Measurements from ENCODE around the gene CCN5.
"Not testable (repeated sequence)": the region's sequence is repeated elsewhere in the genome, so short reads cannot be mapped to it uniquely, and the experiment has no call there.

Gene CCN5

GRCh38 chr20:44695295-44695673, 19.9 kb upstream of the CCN5 start:
- DNase-seq, result no peak

DNA sequence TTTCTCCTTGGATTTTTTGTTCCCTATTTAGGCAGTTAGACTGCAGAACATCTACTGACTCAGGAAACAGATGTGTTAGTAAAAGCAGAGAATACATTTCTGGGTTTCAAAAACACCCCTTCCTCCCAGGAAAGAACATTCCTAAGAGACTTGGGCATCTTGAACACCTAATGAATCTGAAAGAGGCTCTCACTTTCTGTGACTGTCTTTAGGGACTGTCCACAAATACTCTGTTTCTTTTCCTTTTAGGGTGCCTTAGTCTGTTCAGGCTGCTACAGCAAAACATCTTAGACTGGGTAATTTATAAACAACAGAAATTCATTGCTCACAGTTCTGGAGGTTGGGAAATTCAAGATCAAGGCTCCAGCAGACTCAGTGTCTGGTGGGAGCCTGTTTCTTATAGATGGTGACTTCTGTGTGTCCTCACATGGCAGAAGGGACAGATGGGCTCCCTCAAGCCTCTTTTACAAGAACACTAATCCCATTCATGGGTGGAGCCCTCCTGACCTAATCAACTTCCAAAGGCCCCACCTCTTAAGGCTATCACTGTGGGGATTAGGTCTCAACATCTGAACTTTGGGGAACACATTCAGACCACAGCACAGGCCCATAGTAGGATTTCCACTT, 19.4 kb upstream of the CCN5 start:
- no peak for DNase-seq

GRCh38 chr20:44696315-44696714, 18.9 kb upstream of the CCN5 start:
- DNase-seq, result no peak

DNA sequence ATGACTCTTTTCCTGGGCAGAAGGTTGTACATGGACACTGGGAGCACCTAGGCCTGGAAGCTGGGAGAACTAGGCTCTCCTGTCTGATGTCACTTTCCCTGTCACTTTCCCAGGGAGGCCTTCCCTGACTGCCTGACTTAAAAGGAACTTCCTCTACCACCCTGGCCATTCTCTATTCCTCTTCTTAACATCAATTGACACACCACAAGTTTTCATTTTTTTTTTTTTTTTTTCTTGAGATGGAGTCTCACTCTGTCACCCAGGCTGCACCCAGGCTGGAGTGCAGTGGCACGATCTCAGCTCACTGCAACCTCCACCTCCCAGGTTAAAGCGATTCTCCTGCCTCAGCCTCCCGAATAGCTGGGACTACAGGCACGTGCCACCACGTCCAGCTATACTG, 18.1 kb upstream of the CCN5 start:
- not testable (repeated sequence) for DNase-seq

DNA sequence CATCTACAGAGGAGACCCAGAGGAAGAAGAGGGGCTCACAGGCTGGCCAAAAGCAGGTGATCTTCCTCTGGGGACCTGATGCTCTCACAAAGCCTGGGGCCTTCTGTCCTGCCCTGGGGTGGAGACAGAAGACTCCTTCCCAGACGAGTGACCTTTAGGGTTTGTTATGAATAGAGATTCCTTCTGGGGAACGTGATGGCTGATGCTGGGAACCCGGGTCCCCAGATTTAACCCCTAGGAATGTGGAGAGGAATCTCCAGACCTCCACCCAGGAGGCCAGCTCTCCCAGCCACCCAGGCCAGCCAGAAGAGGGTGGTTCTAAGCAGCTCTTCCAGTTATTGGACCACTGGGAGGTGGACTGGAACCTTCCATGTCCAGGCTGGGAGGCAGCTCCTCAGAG, 16.8 kb upstream of the CCN5 start:
- no peak for DNase-seq

- DNase-seq, result no peak
These were observed 14.9 kb upstream of the CCN5 start for GRCh38 chr20:44700306-44700705.

GRCh38 chr20:44701118-44701857, 13.9 kb upstream of the CCN5 start:
- no peak for DNase-seq

- no peak for DNase-seq
These were observed 13.3 kb upstream of the CCN5 start for GRCh38 chr20:44701858-44702256.

GRCh38 chr20:44702776-44703175, 12.4 kb upstream of the CCN5 start:
- peak; percentile 22 for DNase-seq

- DNase-seq, result no peak
These were observed 11.8 kb upstream of the CCN5 start for GRCh38 chr20:44703183-44703925.

DNA sequence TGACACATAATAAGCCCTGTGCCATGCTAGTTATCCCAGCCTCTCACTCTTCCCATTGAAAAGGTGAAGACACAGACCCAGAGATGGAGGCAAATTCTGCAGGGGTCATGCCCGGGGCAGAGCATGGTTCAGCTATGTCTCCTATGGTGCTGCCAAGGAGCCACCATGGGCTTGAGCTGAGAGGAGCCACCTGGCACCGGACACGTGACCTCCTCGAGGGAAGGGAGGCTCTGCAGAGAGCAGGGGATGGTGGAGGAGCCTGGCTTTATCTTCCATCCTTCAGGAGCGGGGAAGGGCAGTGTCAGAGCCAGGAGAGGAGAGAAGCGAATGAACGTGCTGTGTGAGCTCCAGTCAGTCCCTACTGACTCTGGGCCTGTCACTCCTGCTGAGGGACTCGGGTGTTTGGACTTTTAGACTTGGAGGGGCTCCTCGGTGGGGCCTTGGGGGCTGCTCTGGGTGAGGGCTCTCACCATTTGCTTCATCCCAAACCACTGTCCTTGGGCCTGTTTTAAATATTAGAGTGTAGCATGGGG, 11.1 kb upstream of the CCN5 start:
- DNase-seq, result no peak

DNA sequence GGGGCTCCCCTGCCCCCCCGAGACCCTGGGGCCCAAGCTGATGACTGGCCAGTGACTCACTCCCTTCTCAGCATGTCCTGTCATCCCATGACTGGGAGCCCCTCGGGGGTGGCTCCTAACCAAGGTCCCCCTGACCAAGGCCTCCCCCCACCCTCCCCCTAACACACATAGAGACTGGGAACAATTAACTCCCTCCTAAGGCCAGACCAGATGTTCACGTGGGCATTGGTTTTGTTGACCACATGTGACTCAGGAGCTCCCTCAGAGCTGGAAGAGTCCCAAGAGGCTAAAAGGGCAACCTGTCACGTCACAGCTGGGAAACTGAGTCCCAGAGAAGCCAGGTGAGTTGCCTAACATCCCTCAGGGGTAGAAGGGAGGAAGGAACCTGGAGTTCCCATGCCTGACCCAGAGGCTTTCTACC, 10.6 kb upstream of the CCN5 start:
- DNase-seq, result no peak

DNA sequence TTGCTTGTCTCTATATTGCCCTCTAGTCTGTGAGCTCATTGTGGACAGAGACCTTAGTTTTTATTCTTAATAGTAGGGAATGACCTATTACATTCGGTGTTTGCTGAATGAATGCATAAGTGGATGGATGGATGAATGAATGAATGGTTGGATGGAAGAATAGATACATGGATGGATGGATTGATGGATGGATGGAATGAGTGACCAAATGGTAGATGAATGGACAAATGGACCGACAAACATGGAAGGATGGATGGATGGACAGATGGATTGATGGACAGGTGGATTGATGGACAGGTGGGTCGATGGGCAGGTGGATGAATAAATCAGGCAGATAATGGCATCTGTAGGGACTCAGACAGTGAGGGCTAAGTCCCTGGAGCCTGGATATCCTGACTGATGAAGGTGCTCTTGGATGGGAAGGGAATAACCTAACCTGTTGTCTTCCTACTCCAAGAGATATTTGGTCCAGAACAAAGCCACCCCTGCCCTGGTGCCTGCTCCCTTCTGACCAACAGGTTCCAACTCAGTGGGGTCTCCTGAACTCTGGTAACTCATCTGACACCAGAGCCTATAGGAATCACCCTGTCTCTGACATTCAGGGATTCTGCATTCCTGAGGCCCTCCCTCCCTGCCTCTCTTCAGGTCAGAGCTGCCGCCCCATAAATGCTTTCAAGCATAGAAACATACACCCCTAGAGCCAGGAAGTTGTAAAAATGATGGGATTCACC, 9.6 kb upstream of the CCN5 start:
- DNase-seq, result no peak

DNA sequence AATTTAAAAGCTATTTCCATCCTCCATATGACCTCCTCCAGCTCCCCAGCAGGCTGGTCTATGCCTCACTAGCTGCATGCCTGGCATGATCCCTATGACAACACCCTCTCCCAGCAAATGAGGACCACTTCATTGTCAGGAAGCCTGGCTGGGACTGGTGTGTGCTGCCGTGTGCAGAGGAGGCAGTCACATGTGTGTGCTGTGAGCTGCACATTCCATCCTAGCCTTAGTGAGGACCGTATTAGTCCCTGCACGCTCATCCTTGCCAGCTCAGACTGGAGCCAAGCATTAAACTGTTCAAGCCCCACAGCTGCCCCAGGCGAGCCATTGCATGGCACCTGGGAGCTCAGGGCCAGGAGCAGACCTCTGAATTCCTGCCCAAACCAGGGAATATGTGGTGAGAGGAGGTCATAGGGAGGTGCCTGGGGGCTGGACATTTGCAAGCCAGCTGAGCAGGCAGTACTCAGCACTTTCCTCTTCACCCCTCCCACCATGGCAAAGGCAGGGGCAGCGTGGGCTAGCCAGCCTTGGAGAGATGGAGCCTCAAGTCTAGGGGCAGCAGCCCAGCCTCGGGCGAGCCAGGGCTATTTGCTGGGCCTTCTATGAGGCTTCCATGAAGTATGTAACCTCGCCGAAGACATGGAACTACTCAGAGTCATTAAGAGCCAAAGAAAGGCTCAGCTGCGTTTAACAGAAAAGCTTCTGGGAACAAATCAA, 8.7 kb upstream of the CCN5 start:
- DNase-seq, result peak; percentile 24

DNA sequence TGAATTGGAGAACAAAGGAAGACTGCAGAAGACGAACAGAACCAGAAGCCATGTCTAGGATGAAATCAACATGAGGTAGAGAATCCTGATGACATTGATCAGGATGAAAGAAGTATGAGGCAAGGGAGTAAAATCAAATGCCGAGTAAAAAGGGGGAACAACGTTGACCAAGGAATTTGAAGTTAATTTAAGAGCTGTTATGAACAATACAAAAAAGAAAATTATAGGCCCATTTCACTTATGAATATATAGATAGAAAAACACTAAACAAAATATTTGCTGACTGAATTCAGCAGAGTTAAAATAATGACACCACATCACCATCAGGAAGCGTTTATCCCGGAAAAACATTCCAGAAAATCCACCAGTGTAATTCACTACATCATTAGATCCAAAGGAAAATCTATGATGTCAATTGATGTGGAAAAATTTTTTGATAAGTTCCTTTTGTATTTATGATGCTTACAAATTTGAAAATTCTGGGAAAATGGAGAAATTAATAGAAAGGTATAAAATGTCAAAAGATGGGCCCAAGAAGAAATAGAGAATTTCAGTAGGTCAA, 8.1 kb upstream of the CCN5 start:
- DNase-seq, result no peak

DNA sequence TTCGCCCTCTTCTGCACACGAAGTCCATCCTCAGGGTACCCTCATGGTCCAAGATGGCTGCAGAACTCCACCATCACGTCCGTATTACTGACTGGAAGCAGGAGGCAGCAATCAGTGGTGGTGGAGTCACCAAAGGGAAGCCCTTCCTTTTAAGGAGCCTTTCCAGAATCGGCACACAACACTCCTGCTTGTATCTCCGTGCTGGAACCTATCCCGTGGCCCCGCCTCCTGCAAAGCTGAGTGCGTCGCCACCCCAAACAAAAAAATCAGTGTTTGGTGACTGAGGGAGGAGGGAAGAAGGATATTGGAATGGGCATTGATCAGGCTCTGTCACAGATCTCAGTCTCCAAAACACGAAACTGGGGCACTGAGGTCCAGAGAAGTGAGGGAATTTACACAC, 5.8 kb upstream of the CCN5 start:
- DNase-seq, result no peak

- no peak for DNase-seq
These were observed 5.4 kb upstream of the CCN5 start for GRCh38 chr20:44709797-44710196.

- no peak for DNase-seq
These were observed 3.9 kb upstream of the CCN5 start for GRCh38 chr20:44711237-44711636.

DNA sequence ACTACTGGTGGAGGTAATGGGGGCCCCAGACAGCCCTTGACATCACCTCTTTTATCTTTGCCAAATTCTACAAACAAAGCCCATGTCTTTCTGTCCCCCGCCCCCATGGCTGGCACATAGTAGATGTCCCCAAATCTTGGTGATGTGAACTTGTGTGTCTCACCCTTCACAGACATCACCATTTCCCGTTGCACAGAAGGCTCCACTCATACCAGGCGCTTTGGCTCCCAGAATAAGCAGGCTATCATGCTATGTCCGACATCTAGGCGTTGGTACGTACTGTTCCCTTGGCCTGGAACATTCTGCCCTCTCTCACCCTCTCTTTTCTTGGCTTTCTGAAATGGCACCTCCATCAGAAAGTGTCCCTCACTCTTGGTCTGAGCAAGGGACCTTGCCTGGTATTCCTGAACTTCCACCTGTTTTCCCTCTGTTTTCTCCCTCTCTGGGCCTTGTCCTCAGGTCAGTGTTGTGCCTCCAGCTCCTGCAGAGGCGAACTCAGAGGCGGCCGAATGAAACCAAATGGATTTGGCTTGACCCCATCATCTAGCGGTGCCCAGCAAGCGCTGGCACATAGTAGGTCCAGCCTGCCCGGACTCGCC, 968 bp upstream of the CCN5 start:
- no peak for DNase-seq

DNA sequence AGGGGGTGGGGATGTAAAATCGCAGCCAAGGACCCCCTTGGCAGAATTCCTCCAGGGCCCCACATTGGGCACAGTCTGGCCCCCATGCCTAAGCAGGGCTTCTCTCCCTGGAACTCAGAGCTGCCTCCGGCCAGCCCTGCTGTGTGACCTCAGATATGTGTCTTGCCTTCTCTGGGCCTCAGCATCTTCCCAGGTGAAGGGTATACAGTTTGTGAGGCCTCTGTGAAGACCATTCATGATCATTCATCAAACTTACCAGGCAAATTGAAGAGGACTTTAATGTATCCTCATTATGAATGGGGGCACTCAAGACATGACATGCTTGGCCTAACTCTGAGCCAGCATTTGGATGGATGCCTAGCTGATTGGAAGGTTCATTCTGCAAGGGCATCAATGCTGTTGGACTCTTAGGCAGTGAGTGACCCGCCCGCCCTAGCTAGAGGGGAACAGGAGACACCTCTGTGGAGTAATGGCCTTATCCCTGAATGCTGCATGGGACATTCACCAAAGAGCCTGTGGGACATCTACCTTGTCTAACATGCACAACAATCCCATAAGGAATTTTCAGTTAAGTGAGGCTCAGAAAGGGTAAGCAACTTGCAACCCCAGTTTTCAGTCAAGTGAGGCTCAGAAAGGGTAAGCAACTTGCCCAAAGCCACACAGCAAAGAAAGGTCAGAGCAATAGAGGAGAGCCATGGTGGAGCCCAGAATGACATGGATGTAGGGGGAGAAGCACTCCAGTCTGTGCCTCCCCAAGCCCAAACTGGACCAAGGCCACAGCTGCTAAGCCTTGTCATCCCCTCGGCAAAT, 535 bp downstream of the CCN5 start:
- DNase-seq, result no peak
